ENCODE measurements around the gene ZBTB46. TPM values are rescaled to one million over a fixed set of nuclear protein-coding genes. Genes with fewer than 3 reads are reported as not detected.

The ZBTB46 gene
- total RNA-seq, 2 donors from 2014 or later = 9.3 to 9.9 TPM

DNA sequence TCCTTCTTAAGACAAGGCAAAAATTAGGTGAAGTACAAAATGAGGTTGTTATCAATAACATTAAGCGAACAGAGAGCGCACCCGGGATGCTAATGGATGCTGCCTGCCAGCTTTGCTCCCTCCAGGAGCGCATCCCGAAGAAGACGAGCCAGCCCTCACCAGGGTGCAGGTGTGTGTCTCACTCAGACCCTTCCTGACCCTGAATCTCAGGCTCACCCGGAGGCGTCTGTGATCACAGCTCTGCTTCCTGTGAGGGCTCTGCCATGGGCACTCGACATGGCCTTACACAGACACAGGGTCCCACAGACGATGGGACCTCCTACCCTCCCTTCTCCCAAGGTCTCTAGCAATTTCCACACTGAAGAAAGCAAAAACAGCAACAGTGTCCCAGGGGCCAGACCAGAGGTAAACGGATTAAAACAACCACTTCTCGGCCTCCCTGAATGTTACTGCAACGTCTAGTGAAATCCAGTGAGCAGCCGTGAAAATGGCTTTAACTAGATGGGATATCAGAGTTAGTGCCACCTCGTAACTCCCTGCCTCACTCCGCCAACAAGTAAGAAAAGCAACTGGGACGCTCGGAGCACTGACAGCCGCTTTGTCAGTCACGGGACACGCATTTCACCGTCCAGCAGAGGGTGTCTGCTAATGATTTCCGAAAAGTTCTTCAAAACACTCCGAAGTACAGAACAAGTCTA is 11.7 kb downstream of the ZBTB46 start:
- H3K4me1 ChIP-seq (ENCODE audit: control insufficient read depth in 1 of 2, low read depth in 2 of 2) = no peaks in the 10 kb centered on the region
- DNase-seq (ENCODE audit: low spot score) (no peak), ATAC-seq (ENCODE audit: insufficient number of reproducible peaks, low FRiP score, low read depth) (no peak)
- no peaks in the 10 kb centered on the region for H3K27me3 ChIP-seq (replicated peaks; ENCODE audit: insufficient read depth)
- no peak overlapping the region for H3K27ac ChIP-seq
- H3K36me3 ChIP-seq = no peaks in the 10 kb centered on the region
- TF ChIP-seq, protein P1, sequence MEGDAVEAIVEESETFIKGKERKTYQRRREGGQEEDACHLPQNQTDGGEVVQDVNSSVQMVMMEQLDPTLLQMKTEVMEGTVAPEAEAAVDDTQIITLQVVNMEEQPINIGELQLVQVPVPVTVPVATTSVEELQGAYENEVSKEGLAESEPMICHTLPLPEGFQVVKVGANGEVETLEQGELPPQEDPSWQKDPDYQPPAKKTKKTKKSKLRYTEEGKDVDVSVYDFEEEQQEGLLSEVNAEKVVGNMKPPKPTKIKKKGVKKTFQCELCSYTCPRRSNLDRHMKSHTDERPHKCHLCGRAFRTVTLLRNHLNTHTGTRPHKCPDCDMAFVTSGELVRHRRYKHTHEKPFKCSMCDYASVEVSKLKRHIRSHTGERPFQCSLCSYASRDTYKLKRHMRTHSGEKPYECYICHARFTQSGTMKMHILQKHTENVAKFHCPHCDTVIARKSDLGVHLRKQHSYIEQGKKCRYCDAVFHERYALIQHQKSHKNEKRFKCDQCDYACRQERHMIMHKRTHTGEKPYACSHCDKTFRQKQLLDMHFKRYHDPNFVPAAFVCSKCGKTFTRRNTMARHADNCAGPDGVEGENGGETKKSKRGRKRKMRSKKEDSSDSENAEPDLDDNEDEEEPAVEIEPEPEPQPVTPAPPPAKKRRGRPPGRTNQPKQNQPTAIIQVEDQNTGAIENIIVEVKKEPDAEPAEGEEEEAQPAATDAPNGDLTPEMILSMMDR (IDR thresholded peaks at IDR 0.05) = no peak
- H3K4me3 ChIP-seq = no peak overlapping the region
- no peaks in the 10 kb centered on the region for H3K9me3 ChIP-seq

DNA sequence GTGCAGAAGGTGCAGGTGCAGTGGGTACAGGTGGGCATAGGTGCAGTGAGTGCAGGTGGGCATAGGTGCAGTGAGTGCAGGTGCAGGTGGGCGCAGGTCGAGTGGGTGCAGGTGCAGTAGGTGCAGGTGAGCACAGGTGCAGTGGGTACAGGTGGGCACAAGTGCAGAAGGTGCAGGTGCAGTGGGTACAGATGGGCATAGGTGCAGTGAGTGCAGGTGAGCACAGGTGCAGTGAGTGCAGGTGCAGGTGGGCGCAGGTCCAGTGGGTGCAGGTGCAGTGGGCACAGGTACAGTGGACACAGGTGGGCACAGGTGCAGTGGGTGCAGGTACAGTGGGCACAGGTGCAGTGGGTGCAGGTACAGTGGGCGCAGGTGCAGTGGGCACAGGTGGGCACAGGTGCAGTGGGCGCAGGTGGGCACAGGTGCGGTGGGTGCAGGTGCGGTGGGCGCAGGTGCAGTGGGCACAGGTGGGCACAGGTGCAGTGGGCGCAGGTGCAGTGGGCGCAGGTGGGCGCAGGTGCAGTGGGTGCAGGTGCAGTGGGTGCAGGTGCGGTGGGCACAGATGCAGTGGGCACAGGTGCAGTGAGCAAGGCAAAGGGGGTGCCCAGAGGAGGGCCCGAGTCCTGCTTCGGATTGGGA is 15.3 kb downstream of the ZBTB46 start:
- TF ChIP-seq, protein P1 (IDR thresholded peaks at IDR 0.05) = no peak
- DNase-seq (ENCODE audit: low spot score) = no peak
- H3K9me3 ChIP-seq = no peaks in the 10 kb centered on the region
- H3K4me1 ChIP-seq (ENCODE audit: control insufficient read depth in 1 of 2, low read depth in 2 of 2) = no peaks in the 10 kb centered on the region
- no peak for ATAC-seq (ENCODE audit: insufficient number of reproducible peaks, low FRiP score, low read depth)
- no peak overlapping the region for H3K4me3 ChIP-seq
- H3K36me3 ChIP-seq = no peaks in the 10 kb centered on the region
- no peak overlapping the region for H3K27ac ChIP-seq
- no peaks in the 10 kb centered on the region for H3K27me3 ChIP-seq (replicated peaks; ENCODE audit: insufficient read depth)

DNA sequence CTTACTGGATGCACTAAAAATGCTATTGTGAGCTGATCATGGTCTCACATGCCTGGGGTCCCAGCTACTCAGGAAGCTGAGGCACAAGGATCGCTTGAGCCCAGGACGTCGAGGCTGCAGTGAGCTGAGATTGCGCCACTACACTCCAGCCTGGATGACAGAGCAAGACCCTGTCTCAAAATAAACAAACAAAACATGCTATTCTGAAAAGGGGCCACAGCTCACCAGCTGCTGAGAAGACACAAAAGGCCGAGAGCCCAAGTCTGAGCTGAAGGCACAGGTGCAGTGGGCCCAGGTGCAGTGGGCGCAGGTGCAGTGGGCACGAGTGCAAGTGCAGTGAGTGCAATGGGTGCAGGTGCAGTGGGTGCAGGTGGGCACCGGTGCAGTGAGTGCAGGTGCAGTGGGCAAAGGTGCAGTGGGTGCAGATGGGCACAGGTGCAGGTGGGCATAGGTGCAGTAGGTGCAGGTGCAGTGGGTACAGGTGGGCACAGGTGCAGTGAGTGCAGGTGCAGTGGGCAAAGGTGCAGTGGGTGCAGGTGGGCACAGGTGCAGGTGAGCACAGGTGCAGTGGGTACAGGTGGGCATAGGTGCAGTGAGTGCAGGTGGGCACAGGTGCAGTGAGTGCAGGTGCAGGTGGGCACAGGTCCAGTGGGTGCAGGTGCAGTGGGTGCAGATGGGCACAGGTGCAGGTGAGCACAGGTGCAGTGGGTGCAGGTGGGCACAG is 16.0 kb downstream of the ZBTB46 start:
- no peak overlapping the region for H3K4me3 ChIP-seq
- TF ChIP-seq, protein P1 (IDR thresholded peaks at IDR 0.05) = no peak
- no peaks in the 10 kb centered on the region for H3K36me3 ChIP-seq
- H3K27me3 ChIP-seq (replicated peaks; ENCODE audit: insufficient read depth) = no peaks in the 10 kb centered on the region
- ATAC-seq (ENCODE audit: insufficient number of reproducible peaks, low FRiP score, low read depth) (no peak), DNase-seq (ENCODE audit: low spot score) (no peak)
- H3K4me1 ChIP-seq (ENCODE audit: control insufficient read depth in 1 of 2, low read depth in 2 of 2) = no peaks in the 10 kb centered on the region
- no peak overlapping the region for H3K27ac ChIP-seq
- H3K9me3 ChIP-seq = no peaks in the 10 kb centered on the region

DNA sequence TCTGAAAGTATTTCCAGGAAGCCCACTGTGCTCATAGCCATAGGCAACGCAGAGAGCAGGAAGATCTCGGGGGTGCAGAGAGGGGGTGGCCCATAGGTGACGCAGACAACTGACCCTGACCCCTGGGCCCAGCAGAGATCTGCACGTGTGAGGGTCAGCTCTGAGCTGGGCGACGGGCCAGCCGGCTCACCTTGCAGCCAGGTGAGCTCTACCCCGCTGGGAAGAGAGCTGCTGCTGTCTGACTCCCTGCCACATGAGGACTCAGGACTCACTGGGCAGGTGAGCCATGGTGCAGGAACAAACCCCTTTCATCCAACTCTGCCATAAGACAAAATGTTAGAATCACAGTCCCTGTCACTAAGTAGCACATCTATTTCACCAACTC is 19.6 kb downstream of the ZBTB46 start:
- H3K27ac ChIP-seq = no peak overlapping the region
- DNase-seq (ENCODE audit: low spot score) (no peak), ATAC-seq (ENCODE audit: insufficient number of reproducible peaks, low FRiP score, low read depth) (no peak)

More for the DNA sequence above, 19.6 kb downstream of the ZBTB46 start:
- H3K4me1 ChIP-seq (ENCODE audit: control insufficient read depth in 1 of 2, low read depth in 2 of 2) = no peaks in the 10 kb centered on the region
- H3K27me3 ChIP-seq (replicated peaks; ENCODE audit: insufficient read depth) = no peaks in the 10 kb centered on the region
- no peak overlapping the region for H3K4me3 ChIP-seq
- H3K9me3 ChIP-seq = no peaks in the 10 kb centered on the region
- no peaks in the 10 kb centered on the region for H3K36me3 ChIP-seq
- TF ChIP-seq, protein P1 (IDR thresholded peaks at IDR 0.05) = no peak
